GM19328 (cell line): Measurements from ENCODE around the gene CDK13.
"Not testable (repeated sequence)": the region's sequence is repeated elsewhere in the genome, so short reads cannot be mapped to it uniquely, and the experiment has no call there.

Experiments
- ATAC-seq: cut with Tn5 transposase; IDR thresholded peaks from one replicate; pipeline ENCODE4 v1.9.1; 2021; ENCODE audit warnings: mild to moderate bottlenecking, moderate library complexity; ENCODE audit not compliant: unreplicated experiment

The CDK13 gene

GRCh38 chr7:39949971-39950472 is at the start of gene CDK13:
TSS of gene CDK13 (plus strand) at chr7:39950256. CDS start at chr7:39950642, 386 bp downstream.
- ATAC-seq, result peak; percentile 36

DNA sequence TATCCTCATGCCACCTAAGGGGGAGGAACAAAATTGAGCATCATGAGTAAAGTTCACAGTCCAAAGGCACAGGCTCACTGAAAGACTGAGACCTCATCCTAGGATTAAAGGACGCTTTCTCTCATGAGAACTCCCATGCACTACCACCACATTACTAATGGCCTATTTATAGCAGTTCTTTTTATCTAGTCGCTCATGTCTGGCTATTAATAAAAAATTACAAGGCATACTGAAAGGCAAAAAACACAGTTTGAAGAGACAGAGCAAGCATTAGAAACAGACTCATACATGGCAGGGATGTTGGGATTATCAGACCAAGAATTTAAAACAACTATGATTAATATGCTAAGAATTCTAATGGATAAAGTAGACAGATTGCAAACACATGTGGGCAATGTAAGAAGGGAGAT is 46.0 kb upstream of the CDK13 start:
- ATAC-seq, result no peak

DNA sequence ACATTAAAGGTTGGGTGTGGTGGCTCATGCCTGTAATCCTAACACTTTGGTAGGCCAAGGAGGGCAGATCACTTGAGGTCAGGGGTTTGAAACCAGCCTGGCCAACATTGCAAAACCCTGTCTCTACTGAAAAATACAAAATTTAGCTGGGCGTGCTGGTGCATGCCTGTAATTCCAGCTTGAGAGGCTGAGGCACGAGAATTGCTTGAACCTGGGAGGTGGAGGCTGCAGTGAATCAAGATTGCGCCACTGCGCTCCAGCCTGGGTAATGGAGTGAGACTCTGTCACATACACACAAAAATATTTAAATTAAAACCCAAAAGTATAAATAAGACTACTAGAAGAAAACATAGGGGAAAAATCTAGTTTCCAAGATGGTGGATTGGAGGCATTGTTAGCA is 41.9 kb upstream of the CDK13 start:
- no peak for ATAC-seq

DNA sequence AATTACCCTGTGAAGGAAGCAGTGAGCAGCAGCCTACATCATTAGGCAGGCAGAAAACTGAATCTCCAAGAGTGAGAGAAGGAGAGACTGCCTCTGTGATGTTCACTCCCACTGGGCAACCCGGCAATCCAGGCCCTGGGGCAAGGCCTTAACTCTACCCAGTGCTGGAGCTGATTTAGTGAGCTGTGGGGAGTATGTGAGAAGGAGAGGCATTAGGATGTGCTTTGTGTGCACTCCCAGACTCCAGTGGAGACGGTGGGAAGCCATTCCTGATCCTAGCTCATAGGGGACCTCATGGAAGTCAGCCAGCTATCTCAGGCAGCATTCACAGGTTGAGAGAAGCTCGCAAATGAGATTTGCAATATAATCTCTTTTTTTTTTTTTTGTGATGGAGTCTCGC is 41.1 kb upstream of the CDK13 start:
- no peak for ATAC-seq

DNA sequence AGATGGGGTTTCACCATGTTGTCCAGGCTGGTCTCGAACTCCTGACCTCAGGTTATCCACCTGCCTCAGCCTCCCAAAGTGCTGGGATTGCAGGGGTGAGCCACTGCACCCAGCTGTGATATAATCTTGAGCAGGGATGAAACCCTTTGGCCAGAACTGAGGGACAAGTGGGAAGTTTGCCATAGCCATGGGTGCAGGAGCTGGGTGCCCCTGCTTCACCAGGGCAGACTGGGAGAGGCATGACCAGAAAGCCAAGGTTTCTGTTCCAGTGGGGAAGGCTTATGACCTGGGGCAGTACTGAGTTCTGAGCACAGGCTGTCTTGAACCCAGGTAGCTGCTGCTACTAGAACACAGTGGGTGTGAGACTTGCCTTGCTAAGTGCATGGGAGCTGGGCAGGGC is 40.5 kb upstream of the CDK13 start:
- no peak for ATAC-seq

DNA sequence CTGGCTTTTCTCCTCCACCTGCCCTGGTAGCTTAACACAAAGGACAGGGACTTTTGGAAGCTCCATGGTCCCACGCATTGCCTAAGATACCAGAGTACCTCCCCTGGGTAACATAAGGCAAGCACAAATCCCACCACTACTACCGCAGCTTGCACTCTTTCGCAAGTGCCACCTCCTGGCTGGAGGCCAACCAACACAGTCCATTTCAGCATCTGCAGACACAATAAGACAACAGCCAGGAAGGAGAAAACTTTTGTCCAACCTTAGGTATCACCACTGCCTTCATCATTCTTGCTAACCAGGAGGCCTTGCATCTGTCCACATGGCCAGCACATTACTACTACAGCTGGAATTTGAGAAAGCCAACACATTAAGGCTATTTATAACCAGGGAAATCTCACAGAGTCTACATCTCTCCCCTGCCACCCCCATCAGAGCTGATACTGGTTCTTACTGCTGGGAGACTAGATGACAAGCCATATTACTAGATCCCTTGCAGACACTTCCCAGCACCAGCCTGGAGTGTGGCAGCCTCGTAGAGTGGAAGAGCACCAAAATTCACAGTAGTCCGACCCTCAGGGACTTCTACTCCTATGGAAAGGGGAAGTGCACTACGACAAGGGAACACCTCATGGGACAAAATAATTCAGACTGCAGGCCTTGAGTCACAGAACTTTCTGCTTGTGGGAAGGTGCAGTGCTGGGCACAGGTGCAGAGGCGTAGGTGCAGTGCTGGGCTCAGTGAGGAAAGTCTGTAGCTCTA is 39.8 kb upstream of the CDK13 start:
- ATAC-seq, result no peak

GRCh38 chr7:39911167-39911566 is 38.9 kb upstream of the CDK13 start:
- ATAC-seq, result no peak

GRCh38 chr7:39915847-39916246 is 34.2 kb upstream of the CDK13 start:
- ATAC-seq, result not testable (repeated sequence)

DNA sequence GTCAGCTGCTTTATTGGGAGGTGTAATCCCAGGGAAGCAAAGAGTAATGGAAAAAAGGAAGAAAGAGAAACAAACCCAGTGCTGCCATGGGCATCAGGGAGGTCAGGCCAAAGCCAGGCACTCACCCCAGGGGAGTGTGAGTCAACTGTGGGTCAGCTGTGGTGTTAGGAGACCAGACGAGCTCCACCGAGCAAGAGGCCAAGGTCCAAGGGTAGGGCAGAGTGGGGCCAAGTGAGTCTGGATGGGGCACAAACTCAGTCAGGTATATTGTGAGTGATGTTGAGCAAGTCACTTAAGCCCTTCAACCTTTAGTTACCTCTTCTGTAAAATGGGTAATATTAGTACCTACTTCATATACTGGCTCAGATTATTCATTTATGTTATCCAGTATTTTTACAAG is 30.4 kb upstream of the CDK13 start:
- no peak for ATAC-seq

DNA sequence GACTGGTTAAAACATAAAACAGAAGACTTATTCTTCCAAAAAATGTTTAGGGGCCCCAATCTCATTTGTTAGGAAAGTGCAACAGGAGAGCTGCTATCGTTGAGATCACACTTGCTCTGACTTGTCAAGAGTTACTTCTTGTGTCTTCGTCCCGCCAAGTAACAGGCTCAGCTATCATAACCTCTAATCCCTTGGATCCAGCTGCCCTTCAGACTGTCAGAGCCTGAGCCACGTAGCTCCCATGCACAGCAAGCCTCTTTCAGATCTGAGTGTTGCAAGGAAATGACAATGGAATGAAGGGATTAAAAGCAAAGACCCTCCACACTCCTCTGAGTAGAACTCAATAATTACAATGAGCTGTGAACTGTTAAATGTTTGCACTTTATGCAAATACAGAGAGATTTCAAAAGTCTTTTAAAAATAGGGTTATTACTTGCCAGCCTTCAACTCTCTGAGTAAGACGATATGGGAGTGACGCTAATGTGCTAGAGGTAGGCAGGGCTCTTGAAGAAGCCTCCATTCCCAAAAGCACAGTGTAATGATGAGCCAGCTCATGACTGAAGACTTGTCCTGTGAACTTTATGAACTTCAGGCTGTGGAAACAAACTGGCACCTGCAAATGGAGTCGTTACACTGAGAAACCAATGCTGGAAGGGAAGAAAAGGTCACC is 28.4 kb upstream of the CDK13 start:
- ATAC-seq, result no peak

GRCh38 chr7:39922580-39922979 is 27.5 kb upstream of the CDK13 start:
- ATAC-seq, result no peak

DNA sequence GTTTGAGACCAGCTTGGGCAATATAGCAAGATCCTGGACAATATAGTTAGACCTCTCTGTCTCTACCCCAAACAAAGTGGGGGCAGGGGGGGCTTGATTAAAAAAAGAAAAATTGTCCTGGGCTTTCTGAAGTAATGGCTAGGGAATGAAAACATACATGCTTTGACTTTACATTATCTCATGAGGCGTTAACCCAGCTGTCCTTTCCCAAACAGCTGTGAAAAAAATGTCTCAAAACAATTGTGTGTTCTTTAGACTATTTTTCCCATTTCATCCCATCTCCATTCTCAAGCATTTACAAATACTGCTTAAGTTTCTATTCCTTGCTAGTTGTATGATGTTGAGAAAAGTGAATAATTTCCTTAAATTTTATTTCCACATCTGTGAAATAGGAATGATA is 27.0 kb upstream of the CDK13 start:
- ATAC-seq, result no peak

DNA sequence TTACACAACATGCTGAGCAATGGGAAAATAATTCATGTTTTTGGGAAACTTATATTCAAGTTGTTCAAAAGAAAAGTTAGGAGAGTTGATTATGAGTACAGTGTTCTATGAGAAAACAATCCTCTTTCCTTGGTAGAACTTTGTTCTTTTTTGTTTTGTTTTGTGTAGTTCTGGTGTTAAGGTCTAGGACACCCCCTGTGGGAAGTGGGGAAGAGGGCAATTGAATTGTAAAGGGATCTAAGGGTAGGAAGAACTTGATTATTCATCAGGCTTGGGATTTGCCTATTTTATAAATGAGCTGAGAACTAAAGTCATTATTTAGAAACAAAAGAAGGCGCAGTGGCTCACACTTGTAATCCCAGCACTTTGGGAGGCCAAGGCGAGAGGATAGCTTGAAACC is 25.9 kb upstream of the CDK13 start:
- ATAC-seq, result no peak

DNA sequence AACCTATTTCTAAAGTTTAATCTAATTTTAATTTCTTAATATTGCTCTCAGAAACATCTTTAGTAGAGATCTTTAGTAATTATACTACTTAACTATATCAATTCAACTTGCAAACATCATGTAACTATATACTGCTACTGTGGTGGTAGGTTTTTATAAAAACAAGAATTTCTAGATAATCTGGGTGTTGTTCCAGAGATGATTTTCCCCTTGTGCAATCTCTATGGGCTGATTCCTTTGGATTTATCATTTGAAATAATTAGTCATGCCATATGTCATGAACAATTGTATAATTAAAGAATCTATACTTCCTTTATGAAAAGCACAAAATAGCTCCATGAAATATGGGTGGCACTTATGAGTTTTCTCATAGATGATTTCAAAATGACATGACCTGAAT is 23.9 kb upstream of the CDK13 start:
- ATAC-seq, result no peak

DNA sequence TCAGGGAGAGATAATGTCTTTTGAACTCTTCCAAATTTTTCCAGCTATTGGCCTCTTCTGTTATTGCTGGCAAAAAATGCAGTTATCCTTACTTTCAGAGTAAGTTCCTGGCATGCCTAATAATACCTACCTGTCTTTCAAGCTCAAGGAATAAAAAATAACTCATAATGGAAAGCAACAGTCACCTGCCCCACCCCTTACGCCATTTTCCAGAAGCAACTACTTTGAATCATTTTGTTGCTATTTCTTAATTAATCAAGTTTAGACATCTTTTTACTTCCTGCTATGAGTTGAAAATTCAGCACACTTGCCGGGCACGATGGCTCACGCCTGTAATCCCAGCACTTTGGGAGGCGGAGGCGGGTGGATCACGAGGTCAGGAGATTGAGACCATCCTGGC is 23.0 kb upstream of the CDK13 start:
- ATAC-seq, result no peak

DNA sequence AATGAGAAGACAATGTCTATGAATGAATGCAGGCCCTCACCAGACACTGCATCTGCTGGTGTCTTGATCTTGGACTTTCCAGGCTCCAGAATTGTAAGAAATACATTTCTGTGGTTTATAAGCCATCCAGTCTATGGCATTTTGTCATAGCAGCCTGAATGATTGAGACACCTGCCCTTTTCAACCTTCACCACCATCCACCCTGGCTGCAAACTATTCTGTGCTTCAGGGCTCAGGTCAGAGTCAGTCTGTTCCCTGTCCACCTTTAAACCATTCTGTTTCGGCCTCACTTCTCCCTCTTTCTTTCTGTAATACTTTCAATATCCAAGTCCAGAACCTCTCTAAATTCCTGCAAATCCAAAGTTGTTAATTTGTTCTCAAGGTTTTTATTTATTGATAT is 15.9 kb upstream of the CDK13 start:
- ATAC-seq, result no peak

GRCh38 chr7:39936761-39937160 is 13.3 kb upstream of the CDK13 start:
- ATAC-seq, result no peak

GRCh38 chr7:39937366-39938153 is 12.5 kb upstream of the CDK13 start:
- no peak for ATAC-seq

DNA sequence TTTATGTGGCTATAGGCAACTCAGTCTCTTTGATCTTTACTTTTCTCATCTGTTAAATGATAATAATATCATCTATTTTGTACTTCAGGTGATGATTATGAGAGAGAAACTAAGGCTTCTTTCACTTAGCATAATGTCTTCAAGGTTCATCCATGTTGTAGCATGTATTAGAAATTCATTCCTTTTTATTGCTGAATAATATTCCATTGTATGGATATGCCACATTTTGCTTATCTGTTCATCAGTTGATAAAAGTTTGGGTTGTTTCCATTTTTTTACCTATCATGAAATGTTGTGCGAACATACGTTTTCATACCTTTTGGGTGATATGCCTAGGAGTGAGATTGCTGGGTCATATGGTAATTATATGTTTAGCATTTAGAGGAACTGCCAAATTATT is 7.2 kb upstream of the CDK13 start:
- ATAC-seq, result no peak

DNA sequence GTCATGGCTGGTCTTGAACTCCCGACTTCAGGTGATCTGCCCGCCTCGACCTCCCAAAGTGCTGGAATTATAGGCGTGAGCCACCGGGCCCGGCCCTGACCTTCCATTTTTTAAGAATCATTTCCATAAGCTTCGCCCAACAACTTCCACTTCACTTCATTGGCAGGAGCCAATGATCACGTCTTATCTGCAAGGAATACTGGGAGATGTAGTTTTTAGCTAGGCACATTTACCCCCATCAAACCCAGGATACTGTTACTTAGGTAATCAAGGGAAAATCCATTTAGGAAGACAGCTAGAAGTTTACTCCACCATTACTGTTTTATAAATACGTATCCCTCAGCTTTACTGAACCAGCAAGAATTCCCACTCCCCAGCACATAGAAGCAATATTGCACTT is 3.4 kb upstream of the CDK13 start:
- ATAC-seq, result no peak

DNA sequence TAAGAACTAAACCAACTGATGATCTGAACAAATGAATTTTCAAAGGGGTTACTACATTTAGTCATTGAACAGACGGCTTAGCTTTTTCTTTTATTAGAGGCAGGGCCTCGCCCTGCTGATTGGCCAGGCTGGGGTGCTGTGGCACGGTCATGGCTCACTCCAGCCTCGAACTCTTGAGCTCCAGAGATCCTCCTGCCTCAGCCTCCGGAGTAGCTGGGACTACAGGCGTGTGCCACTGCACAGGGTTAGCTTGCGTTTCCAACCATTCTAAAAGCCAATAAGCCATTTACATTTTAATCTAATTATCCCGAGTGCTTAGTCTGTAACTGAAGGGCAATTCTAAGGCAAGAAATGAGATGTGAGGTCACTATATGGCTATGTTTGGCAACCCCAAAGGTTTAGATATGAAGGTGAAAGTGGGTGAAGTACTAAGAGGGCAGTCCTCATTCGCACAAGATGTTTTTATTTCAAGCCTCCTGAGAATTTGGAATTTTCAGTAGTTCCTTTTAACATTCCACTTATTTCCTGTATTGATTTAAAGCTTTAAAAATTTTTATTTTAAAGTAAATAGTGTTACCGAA is 1.6 kb upstream of the CDK13 start:
- ATAC-seq, result no peak
